HepG2 (cell line): ENCODE data around the gene CCL19. TPM values are rescaled to one million over a fixed set of nuclear protein-coding genes. Genes with fewer than 3 reads are reported as not detected.

ENCODE experiments used
- CTCF ChIP-seq: sonication (generic); formaldehyde crosslinking; IDR thresholded peaks from 2 replicates; pipeline ENCODE4 v1.5.0; 2020; ENCODE audit warnings: mild to moderate bottlenecking, missing genetic modification reagents, moderate library complexity
- FUBP1 ChIP-seq: sonication (generic); formaldehyde crosslinking; IDR thresholded peaks from 2 replicates; pipeline ENCODE4 v1.5.1; 2020; ENCODE audit warnings: missing genetic modification reagents, mild to moderate bottlenecking, borderline replicate concordance
- HMGXB3 ChIP-seq: sonication (generic); formaldehyde crosslinking; IDR thresholded peaks from 2 replicates; pipeline ENCODE4 v1.4.0; 2020; ENCODE audit warnings: missing genetic modification reagents, borderline replicate concordance
- IKZF1 ChIP-seq: fragments of 450-650 bp; IDR thresholded peaks from 2 replicates; pipeline ENCODE4 v1.7.1; 2016
- MAFG ChIP-seq: sonication (generic); formaldehyde crosslinking; IDR thresholded peaks from 2 replicates; pipeline ENCODE4 v1.5.1; 2020; ENCODE audit warnings: mild to moderate bottlenecking, missing genetic modification reagents
- MED8 ChIP-seq: sonication (generic); formaldehyde crosslinking; IDR thresholded peaks from 2 replicates; pipeline ENCODE4 v1.8.1; 2023; ENCODE audit warnings: mild to moderate bottlenecking, missing genetic modification reagents; ENCODE audit not compliant: insufficient replicate concordance
- NR1H2 ChIP-seq: sonication (generic); formaldehyde crosslinking; IDR thresholded peaks from 2 replicates; pipeline ENCODE4 v1.8.1; 2022; ENCODE audit warnings: low read depth, missing genetic modification reagents, borderline replicate concordance
- RERE ChIP-seq: IDR thresholded peaks from 2 replicates; pipeline ENCODE4 v1.6.1; 2016; ENCODE audit warnings: low read depth, missing genetic modification reagents, missing compliant biosample characterization
- SP2 ChIP-seq: sonication (generic); formaldehyde crosslinking; IDR thresholded peaks from 2 replicates; pipeline ENCODE4 v1.5.1; 2020; ENCODE audit warnings: mild to moderate bottlenecking, missing genetic modification reagents
- ZBTB3 ChIP-seq: sonication (generic); formaldehyde crosslinking; IDR thresholded peaks from 2 replicates; pipeline ENCODE4 v1.4.0; 2020; ENCODE audit warnings: low read depth, mild to moderate bottlenecking, moderate library complexity, missing genetic modification reagents, borderline replicate concordance
- ZNF468 ChIP-seq: sonication (generic); formaldehyde crosslinking; IDR thresholded peaks from 2 replicates; pipeline ENCODE4 v1.8.0; 2022; ENCODE audit warnings: mild to moderate bottlenecking, moderate library complexity, missing genetic modification reagents
- ZNF569 ChIP-seq: sonication (generic); formaldehyde crosslinking; IDR thresholded peaks from 2 replicates; pipeline ENCODE4 v1.5.0; 2020; ENCODE audit warnings: mild to moderate bottlenecking, missing genetic modification reagents, moderate library complexity, borderline replicate concordance
- ZNF83 ChIP-seq: sonication (generic); formaldehyde crosslinking; IDR thresholded peaks from 2 replicates; pipeline ENCODE4 v1.4.0; 2020; ENCODE audit warnings: missing genetic modification reagents, mild to moderate bottlenecking, borderline replicate concordance
- ZNF841 ChIP-seq: sonication (generic); formaldehyde crosslinking; IDR thresholded peaks from 2 replicates; pipeline ENCODE4 v1.8.1; 2023; ENCODE audit warnings: missing genetic modification reagents, borderline replicate concordance
- ZSCAN9 ChIP-seq: IDR thresholded peaks from 2 replicates; pipeline ENCODE4 v1.6.1; 2016; ENCODE audit warnings: borderline replicate concordance
- polyA plus RNA-seq, 8 experiments: library from polyadenylated mRNA; depleted of rRNA in 3 of 8; stranded (reverse) in 7 of 8; unstranded in 1 of 8; fragments of >200 nt; fragmentation: Illumina TruSeq in 4 of 8; extraction: Trizol in 4 of 8; gene quantifications; 2 replicates each; pipeline versions ENCODE4 v1.2.1 to v1.2.3, GENCODE V29; 2011 to 2016; ENCODE audit warnings: low read depth in 4 of 8, missing spikeins in 1 of 8, mixed read lengths in 1 of 8; ENCODE audit not compliant: insufficient read depth in 1 of 8
- total RNA-seq, 5 experiments: library from RNA; depleted of rRNA; stranded (reverse); fragments of >200 nt; fragmentation: Illumina TruSeq; extraction: Trizol; gene quantifications; 2 replicates each; pipeline ENCODE4 v1.2.3, GENCODE V29; 2016; ENCODE audit warnings: low read depth in 1 of 5

The CCL19 gene
- total and polyA plus RNA-seq, 2 of the 13 experiments (the other 11 are each of a cell fraction or from before 2014, with no cell fraction given) = not detected

GRCh38 chr9:34651876-34652601 is 39.0 kb downstream of the CCL19 start, which contains the start of gene IL11RA (continued):
- TF ChIP-seq FUBP1 (CRISPR knock-in tag) (no peak), IKZF1 (no peak), ZNF569 (CRISPR knock-in tag) (no peak), ZNF468 (CRISPR knock-in tag) (no peak), ZNF83 (CRISPR knock-in tag) (no peak), MAFG (CRISPR knock-in tag) (no peak), HMGXB3 (CRISPR knock-in tag) (peak; percentile 43; the same call in 1 of the 2 replicates), NR1H2 (CRISPR knock-in tag) (no peak), ZBTB3 (no peak), ZSCAN9 (CRISPR knock-in tag) (no peak), CTCF (CRISPR knock-in tag) (peak; percentile 62), RERE (no peak), SP2 (CRISPR knock-in tag) (peak; percentile 92), MED8 (CRISPR knock-in tag) (peak; percentile 45), ZNF841 (peak; percentile 65; the same call in 1 of the 2 replicates)
